ENCODE data around the gene CEP95.

CEP95 gene

DNA sequence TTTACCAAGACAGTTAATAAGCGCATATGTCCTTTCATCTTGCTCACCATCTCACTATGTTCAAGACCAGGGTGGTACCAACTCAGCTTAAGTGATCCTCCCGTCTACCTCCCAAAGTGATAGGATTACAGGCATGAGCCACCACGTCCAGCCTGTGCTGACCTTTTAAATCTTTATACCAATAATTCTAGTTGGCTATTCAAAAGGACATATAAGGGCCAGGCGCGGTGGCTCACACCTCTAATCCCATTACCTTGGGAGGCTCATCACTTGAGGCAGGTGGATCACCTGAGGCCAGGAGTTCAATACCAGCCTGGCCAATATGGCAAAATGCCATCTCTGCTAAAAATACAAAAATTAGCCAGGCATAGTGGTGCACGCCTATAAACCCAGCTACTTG is 2.4 kb downstream of the CEP95 start:
- DNase-seq (ENCODE audit: low read depth): no peak
- TF ChIP-seq CTCF (IDR thresholded peaks at IDR 0.05; ENCODE audit: low read length, missing control alignments): no peak
- H3K4me3 ChIP-seq (replicated peaks; ENCODE audit: low read depth, low read length): no peak overlapping the region

- DNase-seq (ENCODE audit: low read depth): no peak
- no peak overlapping the region for H3K4me3 ChIP-seq (replicated peaks; ENCODE audit: low read depth, low read length)
- no peak for TF ChIP-seq CTCF (IDR thresholded peaks at IDR 0.05; ENCODE audit: low read length, missing control alignments)
These were observed 8.6 kb downstream of the CEP95 start for GRCh38 chr17:64515419-64515818.

DNA sequence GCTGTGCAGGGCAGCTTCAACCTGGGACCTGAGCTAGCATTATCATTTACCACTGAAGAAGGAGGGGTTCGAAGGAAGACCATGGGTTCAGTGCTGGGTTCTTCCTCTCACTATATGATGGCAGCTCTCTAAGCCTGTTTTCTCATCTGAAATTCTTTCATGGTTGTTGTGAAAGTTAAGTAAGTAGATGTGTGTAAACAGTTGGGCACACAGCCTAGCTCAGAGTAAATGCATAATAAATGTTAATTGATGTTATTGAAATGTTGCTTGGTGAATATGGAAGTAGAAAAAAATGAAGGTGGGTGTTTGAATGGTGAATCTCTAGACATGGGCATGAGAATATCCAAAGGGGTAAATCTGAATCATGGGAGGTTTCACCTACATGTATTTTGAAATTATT is 9.1 kb downstream of the CEP95 start:
- no peak for DNase-seq (ENCODE audit: low read depth)
- H3K4me3 ChIP-seq (replicated peaks; ENCODE audit: low read depth, low read length): no peak overlapping the region
- TF ChIP-seq CTCF (IDR thresholded peaks at IDR 0.05; ENCODE audit: low read length, missing control alignments): no peak

- no peak for DNase-seq (ENCODE audit: low read depth)
- TF ChIP-seq CTCF (IDR thresholded peaks at IDR 0.05; ENCODE audit: low read length, missing control alignments): no peak
- no peak overlapping the region for H3K4me3 ChIP-seq (replicated peaks; ENCODE audit: low read depth, low read length)
These were observed 12.8 kb downstream of the CEP95 start for GRCh38 chr17:64519601-64520000.

- no peak overlapping the region for H3K4me3 ChIP-seq (replicated peaks; ENCODE audit: low read depth, low read length)
- TF ChIP-seq CTCF (IDR thresholded peaks at IDR 0.05; ENCODE audit: low read length, missing control alignments): no peak
- no peak for DNase-seq (ENCODE audit: low read depth)
These were observed 13.6 kb downstream of the CEP95 start for GRCh38 chr17:64520359-64520758.

DNA sequence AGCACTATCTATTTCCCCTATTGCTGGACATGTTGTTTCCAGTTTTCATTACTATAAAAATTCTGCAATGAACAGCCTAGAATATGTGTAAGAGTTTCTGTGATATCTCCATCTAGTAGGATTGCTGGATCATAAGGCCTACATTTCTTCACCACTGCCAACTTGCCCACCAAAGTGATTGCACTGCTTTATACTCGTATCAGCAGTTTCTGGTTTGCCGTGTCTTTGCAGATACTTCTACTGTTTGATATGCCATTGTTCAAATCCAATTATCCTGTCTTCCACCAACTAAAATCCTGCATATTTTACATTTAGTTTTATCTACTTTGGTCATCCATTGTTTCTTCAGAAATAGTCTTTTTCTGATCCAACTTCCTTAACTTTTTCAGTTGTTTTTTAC is 21.1 kb downstream of the CEP95 start:
- H3K4me3 ChIP-seq (replicated peaks; ENCODE audit: low read depth, low read length): no peak overlapping the region
- DNase-seq (ENCODE audit: low read depth): no peak
- TF ChIP-seq CTCF (IDR thresholded peaks at IDR 0.05; ENCODE audit: low read length, missing control alignments): no peak

DNA sequence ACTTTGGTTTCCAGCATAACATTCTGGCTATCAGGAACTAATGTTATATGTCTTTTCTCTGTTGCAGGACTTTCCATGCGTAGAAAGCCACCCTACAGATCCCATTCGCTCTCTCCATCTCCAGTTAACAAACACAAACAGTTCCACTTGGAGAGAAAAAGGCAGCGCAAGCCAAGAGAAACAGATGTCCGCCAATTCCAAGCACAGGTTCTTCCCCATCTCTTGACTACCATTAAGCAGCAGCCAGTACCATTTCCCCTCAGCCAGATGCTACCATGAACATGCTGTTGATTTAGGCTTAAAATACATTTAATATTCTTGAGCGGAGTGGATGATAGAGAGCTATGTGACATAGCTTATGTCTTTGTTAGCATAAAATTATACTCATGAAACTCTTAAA is 22.4 kb downstream of the CEP95 start:
- H3K4me3 ChIP-seq (replicated peaks; ENCODE audit: low read depth, low read length): no peak overlapping the region
- no peak for DNase-seq (ENCODE audit: low read depth)
- no peak for TF ChIP-seq CTCF (IDR thresholded peaks at IDR 0.05; ENCODE audit: low read length, missing control alignments)

Data from fibroblast of pulmonary artery (primary cell).